Endodermal cell (in vitro differentiated cells): ENCODE results near the gene STXBP1. TPM values are rescaled to one million over a fixed set of nuclear protein-coding genes. Genes with fewer than 3 reads are reported as not detected.
A peak's percentile ranks its signal among the peaks of the same experiment; 100 is the strongest.

Source experiments
- DNase-seq: peaks from one replicate; pipeline ENCODE4 v3.0.0-alpha.2; 2017
- H3K27ac ChIP-seq: 2 replicates; pipeline ENCODE4 v1.5.1; 2013; ENCODE audit warnings: mild to moderate bottlenecking, low read depth, low read length, moderate library complexity
- H3K27me3 ChIP-seq: 2 replicates; pipeline ENCODE4 v1.6.1; 2013; ENCODE audit warnings: mild to moderate bottlenecking, low read length, moderate library complexity; ENCODE audit not compliant: insufficient read depth, control insufficient read depth, poor library complexity, severe bottlenecking
- H3K36me3 ChIP-seq: 2 replicates; pipeline ENCODE4 v1.7.0; 2013; ENCODE audit warnings: mild to moderate bottlenecking, low read length, moderate library complexity; ENCODE audit not compliant: control insufficient read depth, insufficient read depth
- H3K4me1 ChIP-seq: one replicate; pipeline ENCODE4 v1.7.0; 2013; ENCODE audit warnings: low read length; ENCODE audit not compliant: control insufficient read depth, insufficient read depth
- H3K4me3 ChIP-seq: 2 replicates; pipeline ENCODE4 v1.5.1; 2013; ENCODE audit warnings: mild to moderate bottlenecking, low read length, moderate library complexity
- H3K9ac ChIP-seq: 2 replicates; pipeline ENCODE4 v1.6.1; 2013; ENCODE audit warnings: mild to moderate bottlenecking, low read length, moderate library complexity; ENCODE audit not compliant: poor library complexity, severe bottlenecking; ENCODE audit errors: extremely low read depth
- H3K9me3 ChIP-seq: 2 replicates; pipeline ENCODE4 v1.6.1; 2013; ENCODE audit warnings: mild to moderate bottlenecking, low read length, moderate library complexity; ENCODE audit not compliant: control insufficient read depth
- H3K27ac Mint-ChIP-seq: 2 replicates; pipeline ENCODE4 v1.8.0; 2020; ENCODE audit warnings: mixed read lengths
- H3K27me3 Mint-ChIP-seq: 2 replicates; pipeline ENCODE4 v1.8.0; 2021; ENCODE audit warnings: mild to moderate bottlenecking, mixed read lengths; ENCODE audit not compliant: insufficient read depth
- H3K36me3 Mint-ChIP-seq: 2 replicates; pipeline ENCODE4 v1.8.0; 2020; ENCODE audit warnings: low read depth, mixed read lengths
- H3K4me1 Mint-ChIP-seq: 2 replicates; pipeline ENCODE4 v1.8.0; 2020; ENCODE audit warnings: mixed read lengths
- H3K4me3 Mint-ChIP-seq: 2 replicates; pipeline ENCODE4 v1.8.0; 2020; ENCODE audit warnings: mild to moderate bottlenecking, moderate library complexity, mixed read lengths
- H3K9me3 Mint-ChIP-seq: 2 replicates; pipeline ENCODE4 v1.8.0; 2020; ENCODE audit warnings: mild to moderate bottlenecking, mixed read lengths
- CTCF ChIP-seq: fragments of 200-600 bp; sonication (generic); conservative IDR thresholded peaks from 2 replicates; pipeline ENCODE4 v1.5.0; 2021; ENCODE audit warnings: antibody characterized with exemption, mild to moderate bottlenecking
- WGBS, 2 experiments: methylation state at CpG; one replicate each; pipeline versions ENCODE4 v1.1.5 to v1.1.7; 2013; ENCODE audit warnings: missing lambda C conversion rate in 2 of 2, mixed read lengths in 1 of 2; ENCODE audit not compliant: insufficient coverage in 1 of 2, insufficient read length in 1 of 2; 5-methylcytosine and 5-hydroxymethylcytosine counted together
- total RNA-seq, 2 donors: library from RNA; stranded (reverse); fragmentation: NEBNext Ultra II Directional in 1 of 2; extraction: Animal tissue kit (Norgen Biotek cat#: 25700) in 1 of 2; gene quantifications; 2 replicates in 1 of 2; 3 replicates in 1 of 2; pipeline ENCODE4 v1.2.1, GENCODE V29; 2021

The STXBP1 gene
- total RNA-seq, 2 donors from 2014 or later, result 27.8 to 46.8 TPM

GRCh38 chr9:127715470-127716337 lies 103.6 kb downstream of the STXBP1 start, which contains the start of the genes PTRH1 and TTC16:
Gene PTRH1, minus strand, starts transcription at chr9:127715663. Its CDS starts 24 bp downstream, at chr9:127715639.
Gene TTC16, plus strand, starts transcription at chr9:127716079. Its CDS starts 67 bp downstream, at chr9:127716146.
- peak; percentile 99 for DNase-seq
- H3K27me3 Mint-ChIP-seq, result peaks cover 2% of the 10 kb centered on the region
- no peaks in the 10 kb centered on the region for H3K9me3 Mint-ChIP-seq
- no peaks in the 10 kb centered on the region for H3K27me3 ChIP-seq
- 7% methylated on average over 55 to 65 of the region's 65 CpGs for WGBS, 2 experiments
- H3K4me1 ChIP-seq, result no peaks in the 10 kb centered on the region
- peak within 1 kb of the TSS; percentile 90 for H3K4me3 Mint-ChIP-seq
- peak within 1 kb of the TSS; percentile 58 for H3K9ac ChIP-seq
- no peaks in the 10 kb centered on the region for H3K36me3 ChIP-seq
- peak within 1 kb of the TSS; percentile 93 for H3K27ac Mint-ChIP-seq
- H3K4me3 ChIP-seq, result peak within 1 kb of the TSS; percentile 83
- no peak for TF ChIP-seq CTCF
- no peaks in the 10 kb centered on the region for H3K9me3 ChIP-seq
- H3K36me3 Mint-ChIP-seq, result no peaks in the 10 kb centered on the region
- H3K27ac ChIP-seq, result no peak within 1 kb of the TSS
- peaks cover 12% of the 10 kb centered on the region for H3K4me1 Mint-ChIP-seq

- H3K9me3 ChIP-seq, result no peaks in the 10 kb centered on the region
- no peak for TF ChIP-seq CTCF
- Mint-ChIP-seq H3K4me3 (peak overlapping the region; percentile 90), H3K27me3 (peaks cover 2% of the 10 kb centered on the region), H3K4me1 (peaks cover 7% of the 10 kb centered on the region), H3K36me3 (no peaks in the 10 kb centered on the region), H3K9me3 (no peaks in the 10 kb centered on the region), H3K27ac (peak overlapping the region; percentile 93)
- WGBS, 2 experiments, result 84 to 94% methylated on average over 4 to 9 of the region's 9 CpGs
- peak overlapping the region; percentile 83 for H3K4me3 ChIP-seq
- H3K27me3 ChIP-seq, result no peaks in the 10 kb centered on the region
- no peaks in the 10 kb centered on the region for H3K36me3 ChIP-seq
- DNase-seq, result no peak
- H3K9ac ChIP-seq, result no peak overlapping the region
- H3K27ac ChIP-seq, result no peak overlapping the region
- H3K4me1 ChIP-seq, result no peaks in the 10 kb centered on the region
Measured at GRCh38 chr9:127716412-127716811, 104.3 kb downstream of the STXBP1 start.

- DNase-seq, result no peak
- no peak for TF ChIP-seq CTCF
- H3K27ac ChIP-seq, result no peak overlapping the region
- no peak overlapping the region for H3K4me3 Mint-ChIP-seq
- no peaks in the 10 kb centered on the region for H3K36me3 ChIP-seq
- H3K9ac ChIP-seq, result no peak overlapping the region
- H3K9me3 Mint-ChIP-seq, result no peaks in the 10 kb centered on the region
- H3K4me1 Mint-ChIP-seq, result peaks cover 5% of the 10 kb centered on the region
- no peaks in the 10 kb centered on the region for H3K9me3 ChIP-seq
- no peak overlapping the region for H3K27ac Mint-ChIP-seq
- peaks cover 2% of the 10 kb centered on the region for H3K27me3 Mint-ChIP-seq
- no peaks in the 10 kb centered on the region for H3K27me3 ChIP-seq
- H3K4me3 ChIP-seq, result no peak overlapping the region
- WGBS, 2 experiments, result 88 to 96% methylated on average over 4 to 5 of the region's 5 CpGs
- no peaks in the 10 kb centered on the region for H3K36me3 Mint-ChIP-seq
- no peaks in the 10 kb centered on the region for H3K4me1 ChIP-seq
Measured at GRCh38 chr9:127717766-127718165, 105.7 kb downstream of the STXBP1 start.
